MCF 10A (cell line): Measurements from ENCODE around the gene GFRA1. TPM values are rescaled to one million over a fixed set of nuclear protein-coding genes. Genes with fewer than 3 reads are reported as not detected.

Experiments used
- BruUV-seq: library from RNA; stranded (reverse); fragments of 400-500 nt; replicated peaks from 2 replicates; lab custom pipeline; 2021; lab: Mats Ljungman, UMichigan
- CTCF ChIA-PET: fragments of 300-600 bp; sonication (Branson Sonifier 250); formaldehyde crosslinking; extraction: SDS; loops from one replicate; lab custom pipeline; 2021; ENCODE audit warnings: antibody characterized with exemption, inconsistent platforms; lab: Yijun Ruan, JAX
- POLR2A ChIA-PET: fragments of 300-600, 350-650 bp; sonication (Branson Sonifier 250); formaldehyde crosslinking; extraction: SDS; loops from one replicate; lab custom pipeline; 2020; ENCODE audit warnings: antibody characterized with exemption, inconsistent platforms; lab: Yijun Ruan, JAX
- DNase-seq: peaks from one replicate; pipeline ENCODE4 v3.0.0-alpha.2; 2018; ENCODE audit not compliant: unreplicated experiment
- H3K27ac Mint-ChIP-seq: one replicate; pipeline ENCODE4 v1.8.0; 2022; ENCODE audit warnings: mild to moderate bottlenecking, low read depth, mixed read lengths; ENCODE audit not compliant: unreplicated experiment
- H3K27me3 Mint-ChIP-seq: one replicate; pipeline ENCODE4 v1.8.0; 2022; ENCODE audit warnings: mixed read lengths; ENCODE audit not compliant: insufficient read depth, unreplicated experiment
- H3K36me3 Mint-ChIP-seq: one replicate; pipeline ENCODE4 v1.8.0; 2022; ENCODE audit warnings: mild to moderate bottlenecking, moderate library complexity, mixed read lengths; ENCODE audit not compliant: insufficient read depth, unreplicated experiment
- H3K4me1 Mint-ChIP-seq: one replicate; pipeline ENCODE4 v1.8.0; 2022; ENCODE audit warnings: mixed read lengths; ENCODE audit not compliant: insufficient read depth, unreplicated experiment
- H3K4me3 Mint-ChIP-seq: one replicate; pipeline ENCODE4 v1.8.0; 2022; ENCODE audit warnings: mild to moderate bottlenecking, moderate library complexity, mixed read lengths; ENCODE audit not compliant: unreplicated experiment
- H3K9me3 Mint-ChIP-seq: one replicate; pipeline ENCODE4 v1.8.0; 2022; ENCODE audit warnings: mixed read lengths; ENCODE audit not compliant: unreplicated experiment
- CTCF ChIP-seq: fragments of 200-600 bp; IDR thresholded peaks from one replicate; pipeline ENCODE4 v1.8.0; 2022; ENCODE audit warnings: antibody characterized with exemption, mild to moderate bottlenecking; ENCODE audit not compliant: unreplicated experiment
- intact Hi-C: fragments of 100-400 bp; cut with micrococcal nuclease; formaldehyde crosslinking; loops from 2 replicates; pipeline ENCODE4 v1.14.1; 2022
- total RNA-seq: library from RNA; stranded (reverse); gene quantifications from 2 replicates; pipeline ENCODE4 v1.2.3, GENCODE V29; 2022

GFRA1 gene
- total RNA-seq, 1 experiment from 2014 or later = not detected

DNA sequence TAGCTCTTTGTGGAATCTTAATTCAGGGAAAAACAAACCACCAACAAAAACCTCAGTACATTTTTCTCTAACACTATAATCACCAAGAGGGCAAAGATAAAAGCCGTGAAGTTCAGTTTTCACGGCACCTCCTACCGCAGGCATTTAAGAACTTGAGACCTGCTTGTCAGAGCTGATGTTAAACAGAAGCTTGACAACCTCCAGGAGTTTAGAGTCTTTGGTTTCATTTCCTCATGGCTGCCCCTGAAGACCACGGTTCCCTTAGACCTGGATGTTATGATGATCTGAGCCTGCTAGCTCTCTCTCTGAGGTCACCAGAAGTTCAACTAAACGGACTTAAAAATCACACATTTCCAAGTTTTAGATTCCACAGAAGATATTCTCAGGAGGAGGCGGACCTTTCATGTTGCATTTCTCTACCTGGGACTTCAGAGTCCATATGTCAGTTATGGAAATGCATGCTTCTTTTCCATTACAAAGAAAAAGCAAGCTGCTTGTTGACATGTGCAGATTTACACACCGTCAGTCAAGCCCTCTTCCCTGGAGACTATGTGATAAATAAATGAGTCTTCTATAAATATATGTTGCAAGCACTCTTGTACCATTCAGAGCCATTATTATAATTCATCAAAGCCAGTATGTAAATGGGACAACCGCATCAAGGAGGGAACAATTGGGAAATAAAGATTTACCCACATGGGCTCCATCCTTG is 258.0 kb downstream of the GFRA1 start:
- no peaks in the 10 kb centered on the region for H3K36me3 Mint-ChIP-seq
- no peak for DNase-seq
- H3K9me3 Mint-ChIP-seq = no peaks in the 10 kb centered on the region
- POLR2A ChIA-PET = no interaction called here
- no peaks in the 10 kb centered on the region for H3K4me1 Mint-ChIP-seq
- no peaks in the 10 kb centered on the region for H3K27me3 Mint-ChIP-seq
- BruUV-seq = no TSS peak
- intact Hi-C loops = no loop called here
- no peak overlapping the region for H3K4me3 Mint-ChIP-seq
- CTCF ChIA-PET = interaction anchor here (0.6 kb wide), 1 partner anchor 215 kb away, joined by 3 read pairs; no protein-coding TSS in a partner anchor
- no peak for TF ChIP-seq CTCF
- no peak overlapping the region for H3K27ac Mint-ChIP-seq

- no peak for DNase-seq
- ChIA-PET CTCF (interaction anchor here (0.6 kb wide), 1 partner anchor 216 kb away, joined by 3 read pairs; no protein-coding TSS in a partner anchor), POLR2A (no interaction called here)
- intact Hi-C loops = no loop called here
- BruUV-seq = no TSS peak
- Mint-ChIP-seq H3K27ac (no peak overlapping the region), H3K4me3 (no peak overlapping the region), H3K36me3 (no peaks in the 10 kb centered on the region), H3K9me3 (no peaks in the 10 kb centered on the region), H3K27me3 (no peaks in the 10 kb centered on the region), H3K4me1 (no peaks in the 10 kb centered on the region)
- no peak for TF ChIP-seq CTCF
Measured at GRCh38 chr10:116014326-116014725, 258.7 kb downstream of the GFRA1 start.

- CTCF ChIA-PET = interaction anchor here (0.6 kb wide), 1 partner anchor 43 kb away, joined by 3 read pairs; no protein-coding TSS in a partner anchor
- TF ChIP-seq CTCF = no peak
- no TSS peak for BruUV-seq
Measured at GRCh38 chr10:116011929-116012328, 261.1 kb downstream of the GFRA1 start.

DNA sequence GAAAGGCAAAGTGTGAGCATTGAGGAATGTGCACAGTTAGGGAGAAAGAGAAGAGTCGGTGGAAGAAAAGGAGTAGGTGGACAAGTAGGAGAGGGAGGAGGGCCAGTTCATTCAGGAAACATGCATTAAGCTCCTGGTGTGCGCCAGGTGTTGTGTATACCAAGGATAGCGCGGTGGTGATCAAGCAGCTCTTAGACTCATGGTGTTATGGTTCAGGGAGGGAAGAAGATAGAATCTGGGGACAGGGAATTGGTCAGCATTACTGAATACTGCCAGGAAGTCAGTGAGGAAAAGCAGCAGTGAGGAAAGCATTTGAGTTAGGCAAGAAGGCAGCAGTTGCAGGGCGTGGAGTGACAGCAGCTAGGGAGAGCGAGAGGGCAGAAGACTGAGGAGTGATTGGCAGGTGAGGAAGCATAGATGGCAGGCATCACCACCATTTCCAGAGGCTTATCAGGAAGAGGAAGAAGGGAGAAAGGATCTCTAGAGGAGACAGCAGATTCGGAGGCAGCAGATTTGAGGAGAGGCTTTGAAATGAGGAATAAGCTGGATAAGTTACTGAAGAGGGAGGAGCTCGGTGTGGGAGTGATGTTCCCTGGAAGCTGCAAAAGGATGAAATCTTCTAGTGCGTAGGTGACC is 265.6 kb downstream of the GFRA1 start:
- no peak for TF ChIP-seq CTCF
- intact Hi-C loops = no loop called here
- H3K27ac Mint-ChIP-seq = no peak overlapping the region
- H3K4me1 Mint-ChIP-seq = no peaks in the 10 kb centered on the region
- no peaks in the 10 kb centered on the region for H3K27me3 Mint-ChIP-seq
- no peaks in the 10 kb centered on the region for H3K36me3 Mint-ChIP-seq
- POLR2A ChIA-PET = interaction anchor here (0.9 kb wide), 1 partner anchor 13 kb away, joined by 3 read pairs; no protein-coding TSS in a partner anchor
- DNase-seq = no peak
- BruUV-seq = no TSS peak
- CTCF ChIA-PET = interaction anchor here (1.4 kb wide), 1 partner anchor 9 kb away, joined by 4 read pairs; no protein-coding TSS in a partner anchor
- no peaks in the 10 kb centered on the region for H3K9me3 Mint-ChIP-seq
- H3K4me3 Mint-ChIP-seq = no peak overlapping the region

More at GRCh38 chr10:116011929-116012328, 261.1 kb downstream of the GFRA1 start:
- H3K27ac Mint-ChIP-seq = no peak overlapping the region
- no peaks in the 10 kb centered on the region for H3K9me3 Mint-ChIP-seq
- H3K4me1 Mint-ChIP-seq = no peaks in the 10 kb centered on the region
- no peak overlapping the region for H3K4me3 Mint-ChIP-seq
- no peaks in the 10 kb centered on the region for H3K27me3 Mint-ChIP-seq
- no peak for DNase-seq
- POLR2A ChIA-PET = no interaction called here
- H3K36me3 Mint-ChIP-seq = no peaks in the 10 kb centered on the region
- intact Hi-C loops = no loop called here
